Measurements from ENCODE around the gene ARHGEF28.

ARHGEF28 gene

GRCh38 chr5:73822989-73823339, 197.0 kb downstream of the ARHGEF28 start:
- Histone ChIP-seq H3F3A (ENCODE audit: insufficient read depth, low read length) (no peaks in the 10 kb centered on the region), H2AFZ (ENCODE audit: low read length) (no peak overlapping the region), H3K4me1 (ENCODE audit: low read length) (no peaks in the 10 kb centered on the region), H3K36me3 (replicated peaks; ENCODE audit: insufficient read depth, low read length) (no peaks in the 10 kb centered on the region), H3K27ac (ENCODE audit: low read length) (no peak overlapping the region), H3K27me3 (replicated peaks; ENCODE audit: insufficient read depth, low read length) (no peaks in the 10 kb centered on the region), H4K20me1 (ENCODE audit: insufficient read depth, low read length) (no peaks in the 10 kb centered on the region), H3K79me2 (ENCODE audit: low read length) (no peaks in the 10 kb centered on the region), H3K4me2 (ENCODE audit: low read depth, low read length) (no peak overlapping the region), H3K4me3 (ENCODE audit: low read length) (no peak overlapping the region), H3K9me2 (replicated peaks; ENCODE audit: insufficient read depth, low read length) (no peaks in the 10 kb centered on the region), H3K9ac (ENCODE audit: low read length) (no peak overlapping the region), H3K9me3 (replicated peaks; ENCODE audit: insufficient read depth, low read length) (no peaks in the 10 kb centered on the region)
- no peak for DNase-seq
- TF ChIP-seq CTCF (IDR thresholded peaks at IDR 0.05; ENCODE audit: low read length) (no peak), EZH2 (optimal IDR thresholded peaks at IDR 0.05; ENCODE audit: low read depth, low read length) (no peak), EZH2phosphoT487 (IDR thresholded peaks at IDR 0.05; ENCODE audit: low read length) (no peak)

- no peak overlapping the region for H3K27ac ChIP-seq (ENCODE audit: low read length)
- no peak overlapping the region for H3K9ac ChIP-seq (ENCODE audit: low read length)
- H3K9me2 ChIP-seq (replicated peaks; ENCODE audit: insufficient read depth, low read length) = no peaks in the 10 kb centered on the region
- no peak for DNase-seq
- H3K4me3 ChIP-seq (ENCODE audit: low read length) = no peak overlapping the region
- no peak overlapping the region for H3K4me2 ChIP-seq (ENCODE audit: low read depth, low read length)
- no peaks in the 10 kb centered on the region for H3K27me3 ChIP-seq (replicated peaks; ENCODE audit: insufficient read depth, low read length)
- no peaks in the 10 kb centered on the region for H3K36me3 ChIP-seq (replicated peaks; ENCODE audit: insufficient read depth, low read length)
- H3K9me3 ChIP-seq (replicated peaks; ENCODE audit: insufficient read depth, low read length) = no peaks in the 10 kb centered on the region
- H3F3A ChIP-seq (ENCODE audit: insufficient read depth, low read length) = no peaks in the 10 kb centered on the region
- H3K4me1 ChIP-seq (ENCODE audit: low read length) = no peaks in the 10 kb centered on the region
- no peaks in the 10 kb centered on the region for H3K79me2 ChIP-seq (ENCODE audit: low read length)
- no peaks in the 10 kb centered on the region for H4K20me1 ChIP-seq (ENCODE audit: insufficient read depth, low read length)
- no peak for TF ChIP-seq CTCF (IDR thresholded peaks at IDR 0.05; ENCODE audit: low read length)
- TF ChIP-seq EZH2phosphoT487 (IDR thresholded peaks at IDR 0.05; ENCODE audit: low read length) = no peak
- TF ChIP-seq EZH2 (optimal IDR thresholded peaks at IDR 0.05; ENCODE audit: low read depth, low read length) = no peak
- no peak overlapping the region for H2AFZ ChIP-seq (ENCODE audit: low read length)
Observed at GRCh38 chr5:73823508-73823925, 197.5 kb downstream of the ARHGEF28 start.

GRCh38 chr5:73825199-73825598, 199.2 kb downstream of the ARHGEF28 start:
- no peaks in the 10 kb centered on the region for H3K9me2 ChIP-seq (replicated peaks; ENCODE audit: insufficient read depth, low read length)
- H3K4me1 ChIP-seq (ENCODE audit: low read length) = no peaks in the 10 kb centered on the region
- no peaks in the 10 kb centered on the region for H3F3A ChIP-seq (ENCODE audit: insufficient read depth, low read length)
- TF ChIP-seq CTCF (IDR thresholded peaks at IDR 0.05; ENCODE audit: low read length) = no peak
- H3K79me2 ChIP-seq (ENCODE audit: low read length) = no peaks in the 10 kb centered on the region
- H3K27me3 ChIP-seq (replicated peaks; ENCODE audit: insufficient read depth, low read length) = no peaks in the 10 kb centered on the region
- no peak overlapping the region for H3K4me2 ChIP-seq (ENCODE audit: low read depth, low read length)
- no peaks in the 10 kb centered on the region for H3K36me3 ChIP-seq (replicated peaks; ENCODE audit: insufficient read depth, low read length)
- no peak overlapping the region for H3K27ac ChIP-seq (ENCODE audit: low read length)
- H4K20me1 ChIP-seq (ENCODE audit: insufficient read depth, low read length) = no peaks in the 10 kb centered on the region
- no peak overlapping the region for H3K9ac ChIP-seq (ENCODE audit: low read length)
- no peak overlapping the region for H2AFZ ChIP-seq (ENCODE audit: low read length)
- no peaks in the 10 kb centered on the region for H3K9me3 ChIP-seq (replicated peaks; ENCODE audit: insufficient read depth, low read length)
- DNase-seq = no peak
- no peak overlapping the region for H3K4me3 ChIP-seq (ENCODE audit: low read length)

GRCh38 chr5:73825736-73826135, 199.7 kb downstream of the ARHGEF28 start:
- no peaks in the 10 kb centered on the region for H3K4me1 ChIP-seq (ENCODE audit: low read length)
- H3K79me2 ChIP-seq (ENCODE audit: low read length) = no peaks in the 10 kb centered on the region
- H3K9me3 ChIP-seq (replicated peaks; ENCODE audit: insufficient read depth, low read length) = no peaks in the 10 kb centered on the region
- no peak overlapping the region for H3K4me3 ChIP-seq (ENCODE audit: low read length)
- H3K27ac ChIP-seq (ENCODE audit: low read length) = no peak overlapping the region
- no peaks in the 10 kb centered on the region for H3K27me3 ChIP-seq (replicated peaks; ENCODE audit: insufficient read depth, low read length)
- no peaks in the 10 kb centered on the region for H3K36me3 ChIP-seq (replicated peaks; ENCODE audit: insufficient read depth, low read length)
- DNase-seq = no peak
- no peaks in the 10 kb centered on the region for H4K20me1 ChIP-seq (ENCODE audit: insufficient read depth, low read length)
- H3K4me2 ChIP-seq (ENCODE audit: low read depth, low read length) = no peak overlapping the region
- no peaks in the 10 kb centered on the region for H3F3A ChIP-seq (ENCODE audit: insufficient read depth, low read length)
- no peak overlapping the region for H3K9ac ChIP-seq (ENCODE audit: low read length)
- H3K9me2 ChIP-seq (replicated peaks; ENCODE audit: insufficient read depth, low read length) = no peaks in the 10 kb centered on the region
- TF ChIP-seq EZH2phosphoT487 (IDR thresholded peaks at IDR 0.05; ENCODE audit: low read length) = no peak
- TF ChIP-seq EZH2 (optimal IDR thresholded peaks at IDR 0.05; ENCODE audit: low read depth, low read length) = no peak
- TF ChIP-seq CTCF (IDR thresholded peaks at IDR 0.05; ENCODE audit: low read length) = no peak
- H2AFZ ChIP-seq (ENCODE audit: low read length) = no peak overlapping the region
